ENCODE measurements around the gene RPL27A.

The RPL27A gene

DNA sequence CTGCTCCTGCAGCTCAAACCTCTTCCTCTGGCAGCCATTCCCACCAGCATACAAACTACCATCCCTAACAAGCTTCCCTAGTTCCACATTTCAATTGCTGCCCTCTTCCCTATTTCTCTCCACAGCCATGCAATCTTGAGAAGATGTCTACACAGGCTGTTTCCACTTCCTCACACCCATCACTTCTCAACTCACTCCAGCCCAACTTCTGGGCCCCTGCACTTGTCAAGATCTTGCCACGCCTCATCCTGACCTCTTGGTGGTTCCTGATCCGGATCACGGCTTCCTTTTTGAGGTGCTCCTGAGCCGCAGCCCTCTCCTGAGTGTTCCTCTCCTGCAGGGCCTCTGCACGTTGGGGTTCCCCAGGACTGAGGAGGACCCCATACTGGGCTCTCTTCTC is 22.6 kb downstream of the RPL27A start:
- TF ChIP-seq, protein P1, sequence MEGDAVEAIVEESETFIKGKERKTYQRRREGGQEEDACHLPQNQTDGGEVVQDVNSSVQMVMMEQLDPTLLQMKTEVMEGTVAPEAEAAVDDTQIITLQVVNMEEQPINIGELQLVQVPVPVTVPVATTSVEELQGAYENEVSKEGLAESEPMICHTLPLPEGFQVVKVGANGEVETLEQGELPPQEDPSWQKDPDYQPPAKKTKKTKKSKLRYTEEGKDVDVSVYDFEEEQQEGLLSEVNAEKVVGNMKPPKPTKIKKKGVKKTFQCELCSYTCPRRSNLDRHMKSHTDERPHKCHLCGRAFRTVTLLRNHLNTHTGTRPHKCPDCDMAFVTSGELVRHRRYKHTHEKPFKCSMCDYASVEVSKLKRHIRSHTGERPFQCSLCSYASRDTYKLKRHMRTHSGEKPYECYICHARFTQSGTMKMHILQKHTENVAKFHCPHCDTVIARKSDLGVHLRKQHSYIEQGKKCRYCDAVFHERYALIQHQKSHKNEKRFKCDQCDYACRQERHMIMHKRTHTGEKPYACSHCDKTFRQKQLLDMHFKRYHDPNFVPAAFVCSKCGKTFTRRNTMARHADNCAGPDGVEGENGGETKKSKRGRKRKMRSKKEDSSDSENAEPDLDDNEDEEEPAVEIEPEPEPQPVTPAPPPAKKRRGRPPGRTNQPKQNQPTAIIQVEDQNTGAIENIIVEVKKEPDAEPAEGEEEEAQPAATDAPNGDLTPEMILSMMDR (conservative IDR thresholded peaks at IDR 0.05; ENCODE audit: low read depth, low read length), result no peak
- H3K4me3 ChIP-seq (ENCODE audit: low read depth, low read length), result no peak overlapping the region
- DNase-seq (ENCODE audit: low read depth), result no peak

DNA sequence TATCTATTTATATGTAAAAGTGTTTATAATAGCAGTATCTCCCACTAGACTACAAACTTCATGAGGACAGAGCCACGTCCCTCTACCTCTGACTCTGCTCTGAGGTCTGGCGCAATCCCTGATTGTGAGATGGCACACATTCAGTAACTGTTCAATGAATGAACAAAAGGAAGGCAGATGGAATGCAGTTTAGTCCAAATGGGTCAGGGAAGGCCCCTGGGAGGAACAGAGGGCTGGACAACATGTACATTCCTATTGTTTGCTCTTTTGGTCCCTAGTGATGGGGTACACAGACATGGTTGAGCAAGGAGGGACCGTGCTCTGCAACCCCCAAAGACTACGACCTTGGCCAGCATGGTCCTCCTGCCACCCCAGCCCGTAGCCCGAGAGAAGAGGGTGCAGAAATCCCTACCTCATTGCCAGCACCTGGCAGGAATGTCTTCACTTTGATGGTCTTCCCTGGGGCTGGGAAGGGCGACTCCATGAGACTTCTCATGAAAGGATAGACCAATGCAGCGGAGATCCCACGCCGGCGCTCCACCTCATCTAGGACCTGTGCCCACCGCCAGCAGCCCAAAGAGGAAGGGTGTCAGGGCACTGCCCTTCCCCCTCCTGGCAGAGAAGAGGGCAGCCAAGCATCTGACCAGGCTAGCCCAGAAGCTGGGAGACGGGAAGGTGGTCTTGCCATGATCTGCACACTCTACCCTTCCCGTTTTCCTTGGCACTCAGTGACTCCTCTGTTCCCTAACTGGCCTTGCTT is 24.3 kb downstream of the RPL27A start:
- no peak overlapping the region for H3K4me3 ChIP-seq (ENCODE audit: low read depth, low read length)
- TF ChIP-seq, protein P1 (conservative IDR thresholded peaks at IDR 0.05; ENCODE audit: low read depth, low read length), result no peak
- DNase-seq (ENCODE audit: low read depth), result no peak

DNA sequence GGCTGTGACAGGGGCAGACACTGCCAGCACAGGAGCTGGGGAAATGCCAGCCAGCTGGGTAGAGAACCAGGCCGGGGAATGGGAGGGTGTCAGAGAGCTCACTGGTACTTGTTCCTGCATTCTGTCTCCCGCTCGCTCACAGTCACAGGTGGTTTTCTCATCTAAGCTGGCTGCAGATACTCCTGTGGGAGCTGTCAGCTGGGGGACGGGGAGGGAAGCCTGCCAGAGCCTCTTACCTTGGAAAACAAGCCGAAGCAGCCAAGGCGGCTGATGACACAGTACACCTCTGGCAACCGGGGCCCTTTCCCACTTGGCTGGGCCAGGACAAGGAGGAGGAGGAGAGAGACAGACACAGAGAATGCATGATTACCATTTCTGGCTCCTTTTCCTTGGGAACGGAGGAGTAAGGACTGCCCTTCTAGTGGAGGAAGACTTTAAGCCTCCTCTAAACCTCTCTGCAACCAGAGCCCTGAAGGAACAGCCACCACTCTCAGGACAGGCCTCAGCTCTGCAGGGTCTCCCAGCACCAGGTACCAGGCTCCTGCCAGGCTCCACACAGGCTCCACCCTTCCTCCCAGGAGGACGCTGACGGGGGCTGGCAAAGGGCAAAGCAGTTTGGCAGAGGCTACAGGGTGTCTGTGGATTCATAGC is 25.1 kb downstream of the RPL27A start:
- H3K4me3 ChIP-seq (ENCODE audit: low read depth, low read length), result no peak overlapping the region
- TF ChIP-seq, protein P1 (conservative IDR thresholded peaks at IDR 0.05; ENCODE audit: low read depth, low read length), result no peak
- no peak for DNase-seq (ENCODE audit: low read depth)

DNA sequence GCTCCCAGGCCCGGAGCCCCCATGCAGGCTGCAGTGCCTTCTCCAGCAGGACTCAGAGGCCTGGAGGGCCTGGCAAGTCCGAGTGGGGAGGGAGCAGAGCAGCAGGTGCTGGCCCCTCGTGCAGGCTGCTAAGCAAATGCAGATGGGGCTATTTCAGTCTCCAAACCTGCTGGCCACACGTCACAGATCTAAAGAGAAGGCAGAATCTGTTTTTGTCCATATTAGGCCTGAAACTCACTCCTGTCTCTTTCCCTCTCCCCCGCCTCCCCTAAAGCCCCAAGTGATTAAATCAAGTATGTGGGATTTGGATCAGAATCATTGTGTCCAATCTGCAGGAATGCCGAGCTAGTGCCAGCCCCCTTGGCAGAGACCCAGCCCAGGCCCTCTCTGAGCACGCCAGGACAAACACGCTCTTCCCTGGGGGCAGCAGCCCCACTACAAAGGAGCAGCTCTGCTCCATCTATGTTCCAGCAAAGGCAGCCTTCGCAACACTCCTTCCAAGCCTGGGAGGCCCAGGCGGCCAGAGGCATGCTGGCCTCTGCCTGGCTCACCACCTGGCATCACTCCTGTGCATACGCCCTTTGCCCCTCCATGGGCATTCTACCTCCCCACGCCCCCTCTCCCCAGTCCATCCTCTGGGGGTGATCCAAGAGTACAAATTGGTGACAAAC is 26.5 kb downstream of the RPL27A start:
- H3K4me3 ChIP-seq (ENCODE audit: low read depth, low read length), result no peak overlapping the region
- DNase-seq (ENCODE audit: low read depth), result no peak
- TF ChIP-seq, protein P1 (conservative IDR thresholded peaks at IDR 0.05; ENCODE audit: low read depth, low read length), result no peak

DNA sequence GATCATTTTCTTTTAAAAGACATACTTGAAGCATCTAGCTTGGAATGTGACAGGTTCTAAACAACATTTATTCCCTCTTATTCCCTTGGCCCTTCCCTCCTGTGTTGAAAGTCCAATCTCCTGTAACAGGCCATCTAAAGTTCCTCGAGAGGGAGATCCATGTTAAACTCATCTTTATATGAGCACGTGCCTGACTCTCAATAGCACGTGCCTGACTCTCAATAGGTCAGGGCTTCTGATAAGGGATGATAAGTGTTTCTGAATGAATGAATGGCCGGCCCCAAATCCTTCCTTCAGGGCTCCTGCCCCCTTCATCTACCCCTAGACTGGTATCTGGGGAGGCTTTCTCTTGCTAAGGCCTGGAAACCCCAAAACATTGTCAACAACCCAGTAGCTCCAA is 27.2 kb downstream of the RPL27A start:
- TF ChIP-seq, protein P1 (conservative IDR thresholded peaks at IDR 0.05; ENCODE audit: low read depth, low read length), result no peak
- no peak for DNase-seq (ENCODE audit: low read depth)

DNA sequence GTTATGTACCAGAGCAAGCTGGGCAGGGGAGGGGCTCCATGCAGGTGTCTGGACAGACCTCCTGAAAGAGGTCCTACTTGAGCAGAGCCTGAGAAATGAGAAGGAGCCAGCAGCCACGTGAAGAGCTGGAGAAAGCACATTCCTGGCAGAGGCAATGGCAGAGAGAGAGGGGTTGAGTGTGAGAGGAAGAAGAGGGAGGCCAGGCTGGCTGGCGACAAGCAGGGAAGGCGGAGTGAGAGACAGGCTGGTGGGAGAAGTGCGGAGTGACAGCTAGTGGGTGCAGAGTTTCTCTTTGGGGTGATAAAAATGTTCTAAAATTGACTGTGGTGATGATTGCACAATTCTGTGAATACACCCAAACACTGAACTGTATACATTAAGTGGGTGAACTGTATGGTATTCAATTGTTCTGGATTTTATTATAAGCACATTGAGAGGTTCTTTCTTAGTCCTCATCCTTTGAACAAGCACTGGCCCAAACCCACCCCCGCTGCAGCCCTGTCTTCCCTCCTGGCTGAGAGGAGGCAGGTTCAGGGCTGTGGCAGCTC is 29.4 kb downstream of the RPL27A start:
- DNase-seq (ENCODE audit: low read depth), result no peak
- TF ChIP-seq, protein P1 (conservative IDR thresholded peaks at IDR 0.05; ENCODE audit: low read depth, low read length), result no peak
- H3K4me3 ChIP-seq (ENCODE audit: low read depth, low read length), result no peak overlapping the region

More for the DNA sequence above, 27.2 kb downstream of the RPL27A start:
- no peak overlapping the region for H3K4me3 ChIP-seq (ENCODE audit: low read depth, low read length)
